WTC11 (cell line): Measurements from ENCODE around the gene GALNTL6.

ENCODE experiments used
- CTCF ChIP-seq: fragments of 200-600 bp; IDR thresholded peaks from 2 replicates; pipeline ENCODE4 v1.8.0; 2022; ENCODE audit warnings: antibody characterized with exemption
- ZNF532 ChIP-seq: fragments of 250-450 bp; sonication (Bioruptor Pico); IDR thresholded peaks from 2 replicates; pipeline ENCODE4 v1.9.0; 2021; ENCODE audit warnings: mild to moderate bottlenecking, borderline replicate concordance
- TF ChIP-seq, protein P1 (sequence below): sonication (generic); formaldehyde crosslinking; conservative IDR thresholded peaks from 2 replicates; pipeline ENCODE4 v1.8.1; 2022; ENCODE audit warnings: mild to moderate bottlenecking, missing genetic modification reagents
- TF ChIP-seq, protein P2 (sequence below): fragments of 250-450 bp; sonication (Bioruptor Pico); IDR thresholded peaks from 2 replicates; pipeline ENCODE4 v1.9.0; 2021; ENCODE audit warnings: mild to moderate bottlenecking

DNA sequence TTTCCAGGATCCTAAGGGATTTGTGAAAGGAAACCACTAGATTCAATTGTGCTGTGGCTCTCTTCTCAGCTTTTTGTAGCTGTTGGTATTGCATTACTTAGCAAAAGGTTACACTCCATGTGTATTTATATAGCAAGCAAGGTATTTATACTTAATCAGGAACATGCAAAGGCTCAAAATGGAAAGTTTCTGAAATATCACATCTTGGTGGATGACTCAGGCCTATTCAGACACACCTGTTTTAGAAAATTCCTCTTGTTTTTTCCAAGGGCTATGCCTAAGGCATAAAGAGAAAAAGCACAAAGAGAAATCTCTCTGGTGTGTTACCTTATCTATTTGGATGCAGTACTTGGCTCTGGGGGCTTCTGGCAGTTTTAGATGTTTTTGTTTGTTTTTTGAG, 1211.0 kb downstream of the GALNTL6 start:
- TF ChIP-seq CTCF: no peak
- no peak for TF ChIP-seq ZNF532
- TF ChIP-seq, protein P1, sequence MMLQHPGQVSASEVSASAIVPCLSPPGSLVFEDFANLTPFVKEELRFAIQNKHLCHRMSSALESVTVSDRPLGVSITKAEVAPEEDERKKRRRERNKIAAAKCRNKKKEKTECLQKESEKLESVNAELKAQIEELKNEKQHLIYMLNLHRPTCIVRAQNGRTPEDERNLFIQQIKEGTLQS (CRISPR knock-in tag): no peak
- TF ChIP-seq, protein P2, sequence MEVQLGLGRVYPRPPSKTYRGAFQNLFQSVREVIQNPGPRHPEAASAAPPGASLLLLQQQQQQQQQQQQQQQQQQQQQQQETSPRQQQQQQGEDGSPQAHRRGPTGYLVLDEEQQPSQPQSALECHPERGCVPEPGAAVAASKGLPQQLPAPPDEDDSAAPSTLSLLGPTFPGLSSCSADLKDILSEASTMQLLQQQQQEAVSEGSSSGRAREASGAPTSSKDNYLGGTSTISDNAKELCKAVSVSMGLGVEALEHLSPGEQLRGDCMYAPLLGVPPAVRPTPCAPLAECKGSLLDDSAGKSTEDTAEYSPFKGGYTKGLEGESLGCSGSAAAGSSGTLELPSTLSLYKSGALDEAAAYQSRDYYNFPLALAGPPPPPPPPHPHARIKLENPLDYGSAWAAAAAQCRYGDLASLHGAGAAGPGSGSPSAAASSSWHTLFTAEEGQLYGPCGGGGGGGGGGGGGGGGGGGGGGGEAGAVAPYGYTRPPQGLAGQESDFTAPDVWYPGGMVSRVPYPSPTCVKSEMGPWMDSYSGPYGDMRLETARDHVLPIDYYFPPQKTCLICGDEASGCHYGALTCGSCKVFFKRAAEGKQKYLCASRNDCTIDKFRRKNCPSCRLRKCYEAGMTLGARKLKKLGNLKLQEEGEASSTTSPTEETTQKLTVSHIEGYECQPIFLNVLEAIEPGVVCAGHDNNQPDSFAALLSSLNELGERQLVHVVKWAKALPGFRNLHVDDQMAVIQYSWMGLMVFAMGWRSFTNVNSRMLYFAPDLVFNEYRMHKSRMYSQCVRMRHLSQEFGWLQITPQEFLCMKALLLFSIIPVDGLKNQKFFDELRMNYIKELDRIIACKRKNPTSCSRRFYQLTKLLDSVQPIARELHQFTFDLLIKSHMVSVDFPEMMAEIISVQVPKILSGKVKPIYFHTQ: no peak
